HG03097 (cell line): ENCODE results near the gene MS4A15.
"Not testable (repeated sequence)": the region's sequence is repeated elsewhere in the genome, so short reads cannot be mapped to it uniquely, and the experiment has no call there.

ENCODE experiments used
- ATAC-seq: cut with Tn5 transposase; IDR thresholded peaks from one replicate; pipeline ENCODE4 v1.9.1; 2021; ENCODE audit not compliant: unreplicated experiment, low FRiP score

The MS4A15 gene

GRCh38 chr11:60753309-60753708 lies 3.4 kb upstream of the MS4A15 start:
- ATAC-seq: no peak

GRCh38 chr11:60754887-60755286 lies 1.8 kb upstream of the MS4A15 start:
- no peak for ATAC-seq

- ATAC-seq: no peak
Measured at GRCh38 chr11:60757231-60757800, 649 bp downstream of the MS4A15 start.

- ATAC-seq: not testable (repeated sequence)
Measured at GRCh38 chr11:60758671-60759070, 2.0 kb downstream of the MS4A15 start.

GRCh38 chr11:60759438-60760225 lies 3.0 kb downstream of the MS4A15 start:
- not testable (repeated sequence) for ATAC-seq

GRCh38 chr11:60761436-60762190 lies 4.9 kb downstream of the MS4A15 start:
- no peak for ATAC-seq

- peak; percentile 66 for ATAC-seq
Measured at GRCh38 chr11:60762851-60763691, 6.4 kb downstream of the MS4A15 start.

- no peak for ATAC-seq
Measured at GRCh38 chr11:60763692-60764369, 7.2 kb downstream of the MS4A15 start.

- no peak for ATAC-seq
Measured at GRCh38 chr11:60764879-60765278, 8.2 kb downstream of the MS4A15 start.

GRCh38 chr11:60765355-60765754 lies 8.7 kb downstream of the MS4A15 start:
- no peak for ATAC-seq

- no peak for ATAC-seq
Measured at GRCh38 chr11:60766547-60766946, 9.9 kb downstream of the MS4A15 start.

- ATAC-seq: no peak
Measured at GRCh38 chr11:60767388-60767811, 10.7 kb downstream of the MS4A15 start.

- no peak for ATAC-seq
Measured at GRCh38 chr11:60768202-60768601, 11.5 kb downstream of the MS4A15 start.

- ATAC-seq: no peak
Measured at GRCh38 chr11:60769273-60769672, 12.6 kb downstream of the MS4A15 start.

- no peak for ATAC-seq
Measured at GRCh38 chr11:60769811-60770210, 13.1 kb downstream of the MS4A15 start.

- ATAC-seq: no peak
Measured at GRCh38 chr11:60771146-60771545, 14.5 kb downstream of the MS4A15 start.

- no peak for ATAC-seq
Measured at GRCh38 chr11:60771879-60772525, 15.3 kb downstream of the MS4A15 start.

- ATAC-seq: no peak
Measured at GRCh38 chr11:60772666-60773065, 16.0 kb downstream of the MS4A15 start.

GRCh38 chr11:60774726-60775125 lies 18.1 kb downstream of the MS4A15 start:
- ATAC-seq: no peak
